ENCODE data around the gene ANKS1A. TPM values are rescaled to one million over a fixed set of nuclear protein-coding genes. Genes with fewer than 3 reads are reported as not detected.

Gene ANKS1A
- total RNA-seq, 1 donor = 7.2 TPM

DNA sequence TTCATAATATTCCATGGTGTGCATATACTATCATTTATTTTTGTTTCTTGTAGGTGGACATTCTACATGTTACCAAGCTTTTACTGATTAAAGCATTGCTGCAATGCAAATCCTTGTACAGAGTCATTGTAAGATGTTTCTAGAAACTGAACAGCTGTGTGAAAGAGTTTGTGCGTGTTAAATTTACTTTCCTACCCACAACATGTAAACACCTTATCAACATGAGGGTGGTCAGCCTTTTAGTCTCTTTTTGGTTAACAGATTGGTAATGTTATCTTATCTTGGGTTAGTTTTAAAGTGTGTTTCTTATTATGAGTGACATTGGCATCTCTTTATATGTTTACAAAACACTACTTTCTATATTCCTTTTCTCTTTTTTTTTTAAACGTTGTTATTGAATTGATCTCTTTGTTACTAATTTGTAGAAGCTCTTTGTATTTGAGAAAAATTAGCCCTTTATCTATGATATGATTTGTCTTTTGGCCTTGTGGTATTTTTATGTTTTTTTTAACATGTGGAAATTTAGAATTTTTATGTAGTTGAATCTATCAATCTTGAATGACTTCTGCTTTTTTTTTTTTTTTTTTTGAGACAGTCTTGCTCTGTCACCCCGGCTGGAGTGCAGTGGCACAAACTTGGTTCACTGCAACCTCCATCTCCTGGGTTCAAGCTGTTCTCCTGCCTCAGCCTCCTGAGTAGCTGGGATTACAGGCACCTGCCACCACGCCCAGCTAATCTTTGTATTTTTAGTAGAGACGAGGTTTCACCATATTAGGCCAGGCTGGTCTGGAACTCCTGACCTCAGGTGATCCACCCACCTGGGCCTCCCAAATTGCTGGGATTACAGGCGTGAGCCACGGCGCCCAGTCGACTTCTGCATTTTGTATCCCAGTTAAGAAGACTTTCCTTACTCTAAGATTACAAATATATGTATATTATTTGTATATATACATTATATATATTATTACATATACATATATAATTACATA is 140.0 kb downstream of the ANKS1A start:
- H3K9me3 ChIP-seq (ENCODE audit: low read depth, low read length) = no peaks in the 10 kb centered on the region
- TF ChIP-seq, protein P1, sequence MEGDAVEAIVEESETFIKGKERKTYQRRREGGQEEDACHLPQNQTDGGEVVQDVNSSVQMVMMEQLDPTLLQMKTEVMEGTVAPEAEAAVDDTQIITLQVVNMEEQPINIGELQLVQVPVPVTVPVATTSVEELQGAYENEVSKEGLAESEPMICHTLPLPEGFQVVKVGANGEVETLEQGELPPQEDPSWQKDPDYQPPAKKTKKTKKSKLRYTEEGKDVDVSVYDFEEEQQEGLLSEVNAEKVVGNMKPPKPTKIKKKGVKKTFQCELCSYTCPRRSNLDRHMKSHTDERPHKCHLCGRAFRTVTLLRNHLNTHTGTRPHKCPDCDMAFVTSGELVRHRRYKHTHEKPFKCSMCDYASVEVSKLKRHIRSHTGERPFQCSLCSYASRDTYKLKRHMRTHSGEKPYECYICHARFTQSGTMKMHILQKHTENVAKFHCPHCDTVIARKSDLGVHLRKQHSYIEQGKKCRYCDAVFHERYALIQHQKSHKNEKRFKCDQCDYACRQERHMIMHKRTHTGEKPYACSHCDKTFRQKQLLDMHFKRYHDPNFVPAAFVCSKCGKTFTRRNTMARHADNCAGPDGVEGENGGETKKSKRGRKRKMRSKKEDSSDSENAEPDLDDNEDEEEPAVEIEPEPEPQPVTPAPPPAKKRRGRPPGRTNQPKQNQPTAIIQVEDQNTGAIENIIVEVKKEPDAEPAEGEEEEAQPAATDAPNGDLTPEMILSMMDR (IDR thresholded peaks at IDR 0.05; ENCODE audit: extremely low read depth, low read depth, low read length) = no peak
- peaks cover 18% of the 10 kb centered on the region for H3K4me1 ChIP-seq (ENCODE audit: insufficient read depth, low read length)
- H2AFZ ChIP-seq (ENCODE audit: low read length) = no peak overlapping the region
- no peak overlapping the region for H3K4me2 ChIP-seq (ENCODE audit: insufficient read depth, low read length)
- DNase-seq (ENCODE audit: insufficient read length, low spot score, missing footprints) = no peak
- H3K27ac ChIP-seq (ENCODE audit: low read depth, low read length) = no peak overlapping the region
- H3K36me3 ChIP-seq (ENCODE audit: insufficient read depth, low read length) = no peaks in the 10 kb centered on the region
- no peaks in the 10 kb centered on the region for H3K79me2 ChIP-seq (ENCODE audit: insufficient read depth, low read length)
- no peaks in the 10 kb centered on the region for H3K27me3 ChIP-seq (ENCODE audit: insufficient read depth, low read length)
- peaks cover 2% of the 10 kb centered on the region for H4K20me1 ChIP-seq (ENCODE audit: insufficient read depth, low read length)
- no peak overlapping the region for H3K4me3 ChIP-seq (ENCODE audit: insufficient read depth, low read length)

DNA sequence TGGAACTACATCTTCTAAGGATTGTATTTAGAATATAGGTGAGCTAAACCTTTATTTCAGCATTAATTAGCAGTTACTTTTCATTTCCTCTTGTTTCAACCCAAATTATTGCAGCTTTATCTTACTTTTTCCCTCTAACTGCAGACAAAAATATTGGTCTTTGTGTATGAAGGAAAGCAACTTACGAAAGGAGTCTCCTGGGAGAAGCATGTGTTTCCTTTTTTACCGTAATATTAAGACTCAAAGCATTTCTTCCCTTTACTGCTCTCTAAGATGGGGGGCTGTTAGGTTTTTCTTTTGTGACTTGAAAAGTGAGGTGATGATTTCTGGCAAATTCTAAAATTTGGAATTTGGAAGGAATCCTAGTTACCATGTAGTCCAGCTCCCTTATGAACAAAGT is 141.0 kb downstream of the ANKS1A start:
- no peak overlapping the region for H3K27ac ChIP-seq (ENCODE audit: low read depth, low read length)
- H3K4me2 ChIP-seq (ENCODE audit: insufficient read depth, low read length) = no peak overlapping the region
- no peak overlapping the region for H2AFZ ChIP-seq (ENCODE audit: low read length)
- no peak overlapping the region for H3K4me3 ChIP-seq (ENCODE audit: insufficient read depth, low read length)
- H3K27me3 ChIP-seq (ENCODE audit: insufficient read depth, low read length) = no peaks in the 10 kb centered on the region
- no peaks in the 10 kb centered on the region for H3K9me3 ChIP-seq (ENCODE audit: low read depth, low read length)
- DNase-seq (ENCODE audit: insufficient read length, low spot score, missing footprints) = no peak
- peaks cover 11% of the 10 kb centered on the region for H3K4me1 ChIP-seq (ENCODE audit: insufficient read depth, low read length)
- no peaks in the 10 kb centered on the region for H3K79me2 ChIP-seq (ENCODE audit: insufficient read depth, low read length)
- peaks cover 2% of the 10 kb centered on the region for H4K20me1 ChIP-seq (ENCODE audit: insufficient read depth, low read length)
- no peaks in the 10 kb centered on the region for H3K36me3 ChIP-seq (ENCODE audit: insufficient read depth, low read length)
- TF ChIP-seq, protein P1 (IDR thresholded peaks at IDR 0.05; ENCODE audit: extremely low read depth, low read depth, low read length) = no peak

DNA sequence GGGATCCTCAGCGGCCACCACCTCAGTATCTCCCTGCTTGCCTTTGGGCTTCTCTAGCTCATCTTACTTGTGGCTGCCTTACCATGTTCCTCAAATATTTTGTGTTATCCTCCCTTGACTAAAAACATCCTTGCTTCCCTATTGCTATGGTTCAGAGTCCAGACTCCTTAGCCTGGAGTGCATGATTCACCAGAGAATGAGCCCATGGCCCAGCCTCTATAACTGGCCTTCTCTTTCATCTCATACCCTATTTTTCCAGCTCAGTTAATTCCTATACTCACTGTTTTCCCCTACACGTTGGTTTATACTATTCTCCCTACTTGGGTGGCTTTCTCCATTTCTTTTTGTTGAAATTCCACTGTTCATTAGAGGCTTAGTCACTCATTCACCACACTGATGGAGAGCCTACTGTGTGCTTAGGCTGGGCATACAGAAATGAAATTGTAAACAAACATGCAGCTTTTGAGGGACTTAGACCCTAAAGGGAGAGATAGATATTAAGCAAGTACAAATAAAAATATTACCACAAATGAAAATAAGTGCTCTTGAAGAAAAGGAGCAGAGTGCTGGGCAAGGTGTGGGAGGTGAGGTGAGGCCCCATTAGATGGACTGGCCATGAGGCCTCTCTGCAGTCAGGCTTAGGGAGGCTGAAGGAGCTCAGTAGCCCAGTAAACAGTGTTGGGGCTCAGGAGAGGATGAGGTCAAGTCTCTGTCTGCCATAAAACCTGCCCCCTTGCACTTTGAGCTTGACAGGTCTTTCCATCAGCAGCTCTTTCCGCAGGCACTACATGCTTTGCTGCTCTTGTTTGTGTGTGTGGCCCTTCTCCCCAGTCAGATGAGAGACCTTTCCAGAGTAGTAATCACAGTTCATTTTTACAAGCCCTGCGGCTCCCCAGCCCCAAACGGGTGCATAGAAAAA is 142.8 kb downstream of the ANKS1A start:
- no peak overlapping the region for H3K4me2 ChIP-seq (ENCODE audit: insufficient read depth, low read length)
- H2AFZ ChIP-seq (ENCODE audit: low read length) = no peak overlapping the region
- H3K4me3 ChIP-seq (ENCODE audit: insufficient read depth, low read length) = no peak overlapping the region
- H3K27me3 ChIP-seq (ENCODE audit: insufficient read depth, low read length) = no peaks in the 10 kb centered on the region
- H3K36me3 ChIP-seq (ENCODE audit: insufficient read depth, low read length) = no peaks in the 10 kb centered on the region
- DNase-seq (ENCODE audit: insufficient read length, low spot score, missing footprints) = no peak
- TF ChIP-seq, protein P1 (IDR thresholded peaks at IDR 0.05; ENCODE audit: extremely low read depth, low read depth, low read length) = no peak
- H3K79me2 ChIP-seq (ENCODE audit: insufficient read depth, low read length) = no peaks in the 10 kb centered on the region
- peaks cover 2% of the 10 kb centered on the region for H4K20me1 ChIP-seq (ENCODE audit: insufficient read depth, low read length)
- H3K4me1 ChIP-seq (ENCODE audit: insufficient read depth, low read length) = no peaks in the 10 kb centered on the region
- H3K27ac ChIP-seq (ENCODE audit: low read depth, low read length) = no peak overlapping the region
- H3K9me3 ChIP-seq (ENCODE audit: low read depth, low read length) = no peaks in the 10 kb centered on the region

Measured in osteoblast (primary cell).